ENCODE data around the gene P3H3.

The P3H3 gene, protein sequence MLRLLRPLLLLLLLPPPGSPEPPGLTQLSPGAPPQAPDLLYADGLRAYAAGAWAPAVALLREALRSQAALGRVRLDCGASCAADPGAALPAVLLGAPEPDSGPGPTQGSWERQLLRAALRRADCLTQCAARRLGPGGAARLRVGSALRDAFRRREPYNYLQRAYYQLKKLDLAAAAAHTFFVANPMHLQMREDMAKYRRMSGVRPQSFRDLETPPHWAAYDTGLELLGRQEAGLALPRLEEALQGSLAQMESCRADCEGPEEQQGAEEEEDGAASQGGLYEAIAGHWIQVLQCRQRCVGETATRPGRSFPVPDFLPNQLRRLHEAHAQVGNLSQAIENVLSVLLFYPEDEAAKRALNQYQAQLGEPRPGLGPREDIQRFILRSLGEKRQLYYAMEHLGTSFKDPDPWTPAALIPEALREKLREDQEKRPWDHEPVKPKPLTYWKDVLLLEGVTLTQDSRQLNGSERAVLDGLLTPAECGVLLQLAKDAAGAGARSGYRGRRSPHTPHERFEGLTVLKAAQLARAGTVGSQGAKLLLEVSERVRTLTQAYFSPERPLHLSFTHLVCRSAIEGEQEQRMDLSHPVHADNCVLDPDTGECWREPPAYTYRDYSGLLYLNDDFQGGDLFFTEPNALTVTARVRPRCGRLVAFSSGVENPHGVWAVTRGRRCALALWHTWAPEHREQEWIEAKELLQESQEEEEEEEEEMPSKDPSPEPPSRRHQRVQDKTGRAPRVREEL

DNA sequence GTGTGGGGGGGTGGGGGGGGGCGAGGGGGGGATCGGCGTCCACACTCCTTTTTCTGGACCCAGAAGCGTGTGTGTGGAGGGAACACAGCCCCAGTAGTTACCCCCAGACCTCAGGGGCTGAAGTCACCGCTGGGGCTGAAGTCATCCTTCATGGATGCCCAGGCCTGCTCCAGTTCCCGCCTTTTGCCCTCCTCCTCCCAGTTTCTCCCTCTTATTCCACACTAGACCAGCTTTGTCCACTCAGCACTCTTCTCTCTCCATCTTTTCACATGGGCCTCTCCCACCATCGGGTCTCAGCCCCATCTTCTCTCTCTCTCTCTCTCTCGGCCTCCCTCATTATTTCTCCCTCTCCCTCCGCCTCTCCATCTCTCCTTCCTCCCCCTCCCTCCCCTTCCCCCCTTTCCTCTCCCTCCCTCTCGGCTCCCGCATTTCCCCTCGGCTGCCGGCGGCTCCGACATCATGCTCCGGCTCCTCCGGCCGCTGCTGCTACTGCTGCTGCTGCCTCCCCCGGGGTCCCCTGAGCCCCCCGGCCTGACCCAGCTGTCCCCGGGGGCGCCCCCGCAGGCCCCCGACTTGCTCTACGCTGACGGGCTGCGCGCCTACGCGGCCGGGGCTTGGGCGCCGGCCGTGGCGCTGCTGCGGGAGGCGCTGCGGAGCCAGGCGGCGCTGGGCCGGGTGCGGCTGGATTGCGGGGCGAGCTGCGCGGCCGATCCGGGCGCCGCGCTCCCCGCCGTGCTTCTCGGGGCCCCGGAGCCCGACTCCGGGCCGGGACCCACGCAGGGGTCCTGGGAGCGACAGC lies at the start of gene P3H3:
Gene P3H3 (plus strand): TSS at position 426 of the 799 bp plus-strand sequence. CDS start 34 bp downstream, at position 460.
- Histone ChIP-seq H3K9me3 (ENCODE audit: control insufficient read depth, insufficient read depth, low read depth, low read length) (no peaks in the 10 kb centered on the region), H3K36me3 (ENCODE audit: control insufficient read depth in 2 of 2, insufficient read depth in 1 of 2, low read length in 2 of 2) (peaks cover 3 to 33% of the 10 kb centered on the region in 2 experiments), H3K4me1 (ENCODE audit: control insufficient read depth, insufficient read depth, low read length) (no peaks in the 10 kb centered on the region), H3K4me3 (ENCODE audit: low read depth, low read length) (peak within 1 kb of the TSS; percentile 47), H3K27ac (ENCODE audit: extremely low read depth, low read depth, low read length) (peak within 1 kb of the TSS; percentile 86; the same call in 1 of the 2 replicates)
- POLR2A ChIA-PET = interaction anchor here (0.7 to 6.0 kb wide), 11 partner anchors 24 to 294 kb away, joined by 3 to 55 read pairs (median 4); partner anchors contain the start of genes CDCA3, COPS7A, GAPDH and MLF2
- CTCF ChIA-PET = interaction anchor here (0.6 to 8.1 kb wide), 9 partner anchors 23 to 96 kb away, joined by 3 to 116 read pairs (median 3); partner anchors contain the start of genes MLF2, TPI1 and USP5
- no peak for TF ChIP-seq ZNF544 (tag by site-specific recombination; IDR thresholded peaks at IDR 0.05)
- TF ChIP-seq ZFP37 (tag by site-specific recombination; IDR thresholded peaks at IDR 0.05) = 0 out of 2 replicates have a peak, but pooled peaks have one; percentile 51
- TF ChIP-seq, protein P1, sequence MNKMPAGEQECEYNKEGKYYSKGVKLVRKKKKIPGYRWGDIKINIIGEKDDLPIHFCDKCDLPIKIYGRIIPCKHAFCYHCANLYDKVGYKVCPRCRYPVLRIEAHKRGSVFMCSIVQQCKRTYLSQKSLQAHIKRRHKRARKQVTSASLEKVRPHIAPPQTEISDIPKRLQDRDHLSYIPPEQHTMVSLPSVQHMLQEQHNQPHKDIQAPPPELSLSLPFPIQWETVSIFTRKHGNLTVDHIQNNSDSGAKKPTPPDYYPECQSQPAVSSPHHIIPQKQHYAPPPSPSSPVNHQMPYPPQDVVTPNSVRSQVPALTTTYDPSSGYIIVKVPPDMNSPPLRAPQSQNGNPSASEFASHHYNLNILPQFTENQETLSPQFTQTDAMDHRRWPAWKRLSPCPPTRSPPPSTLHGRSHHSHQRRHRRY (tag by site-specific recombination; IDR thresholded peaks at IDR 0.05) = no peak
- TF ChIP-seq ZNF792 (tag by site-specific recombination; IDR thresholded peaks at IDR 0.05) = 0 out of 2 replicates have a peak, but pooled peaks have one; percentile 52
- TF ChIP-seq GLI4 (tag by site-specific recombination; IDR thresholded peaks at IDR 0.05) = peak; percentile 92; the same call in 1 of the 2 replicates
- no peak for TF ChIP-seq ZNF155 (tag by site-specific recombination; IDR thresholded peaks at IDR 0.05)
- no peak for TF ChIP-seq AEBP2 (tag by site-specific recombination; IDR thresholded peaks at IDR 0.05; ENCODE audit: borderline replicate concordance)
- no peak for TF ChIP-seq ZNF16 (tag by site-specific recombination; IDR thresholded peaks at IDR 0.05; ENCODE audit: low read depth)
- TF ChIP-seq TSHZ1 (tag by site-specific recombination; IDR thresholded peaks at IDR 0.05; ENCODE audit: borderline replicate concordance) = peak; percentile 42; the same call in 1 of the 2 replicates
- peak; percentile 84 for TF ChIP-seq SP7 (tag by site-specific recombination; IDR thresholded peaks at IDR 0.05)
- TF ChIP-seq ZNF433 (tag by site-specific recombination; IDR thresholded peaks at IDR 0.05; ENCODE audit: low read depth) = no peak
- no peak for TF ChIP-seq ZNF404 (tag by site-specific recombination; IDR thresholded peaks at IDR 0.05)
- TF ChIP-seq, protein P2, sequence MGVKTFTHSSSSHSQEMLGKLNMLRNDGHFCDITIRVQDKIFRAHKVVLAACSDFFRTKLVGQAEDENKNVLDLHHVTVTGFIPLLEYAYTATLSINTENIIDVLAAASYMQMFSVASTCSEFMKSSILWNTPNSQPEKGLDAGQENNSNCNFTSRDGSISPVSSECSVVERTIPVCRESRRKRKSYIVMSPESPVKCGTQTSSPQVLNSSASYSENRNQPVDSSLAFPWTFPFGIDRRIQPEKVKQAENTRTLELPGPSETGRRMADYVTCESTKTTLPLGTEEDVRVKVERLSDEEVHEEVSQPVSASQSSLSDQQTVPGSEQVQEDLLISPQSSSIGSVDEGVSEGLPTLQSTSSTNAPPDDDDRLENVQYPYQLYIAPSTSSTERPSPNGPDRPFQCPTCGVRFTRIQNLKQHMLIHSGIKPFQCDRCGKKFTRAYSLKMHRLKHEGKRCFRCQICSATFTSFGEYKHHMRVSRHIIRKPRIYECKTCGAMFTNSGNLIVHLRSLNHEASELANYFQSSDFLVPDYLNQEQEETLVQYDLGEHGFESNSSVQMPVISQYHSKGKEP (tag by site-specific recombination; IDR thresholded peaks at IDR 0.05) = no peak
- no peak for TF ChIP-seq HOXA7 (CRISPR knock-in tag; IDR thresholded peaks at IDR 0.05; ENCODE audit: borderline replicate concordance)
- no peak for TF ChIP-seq ZNF248 (tag by site-specific recombination; IDR thresholded peaks at IDR 0.05)
- no peak for TF ChIP-seq ZNF132 (tag by site-specific recombination; IDR thresholded peaks at IDR 0.05; ENCODE audit: borderline replicate concordance)
- TF ChIP-seq GLIS2 (tag by site-specific recombination; IDR thresholded peaks at IDR 0.05) = peak; percentile 8; the same call in 1 of the 2 replicates
- no peak for TF ChIP-seq ZNF843 (tag by site-specific recombination; IDR thresholded peaks at IDR 0.05)
- peak; percentile 54; the same call in 1 of the 2 replicates for TF ChIP-seq INSM2 (tag by site-specific recombination; IDR thresholded peaks at IDR 0.05)
- TF ChIP-seq ZNF558 (tag by site-specific recombination; IDR thresholded peaks at IDR 0.05) = peak; percentile 71; the same call in 1 of the 2 replicates
- no peak for TF ChIP-seq ZFP3 (tag by site-specific recombination; IDR thresholded peaks at IDR 0.05; ENCODE audit: low read depth)
- TF ChIP-seq FEZF1 (tag by site-specific recombination; IDR thresholded peaks at IDR 0.05) = no peak
- TF ChIP-seq ZNF510 (tag by site-specific recombination; IDR thresholded peaks at IDR 0.05; ENCODE audit: insufficient replicate concordance) = no peak
- TF ChIP-seq ZNF791 (tag by site-specific recombination; IDR thresholded peaks at IDR 0.05) = no peak
- TF ChIP-seq TRIM28 (IDR thresholded peaks at IDR 0.05; ENCODE audit: borderline replicate concordance, low read length) = no peak
